HFFc6 (cell line): ENCODE measurements around the gene DDX1. TPM values are rescaled to one million over a fixed set of nuclear protein-coding genes. Genes with fewer than 3 reads are reported as not detected.
A peak's percentile ranks its signal among the peaks of the same experiment; 100 is the strongest.
"Not testable (repeated sequence)": the region's sequence is repeated elsewhere in the genome, so short reads cannot be mapped to it uniquely, and the experiment has no call there.

Experiments used
- DNase-seq: peaks from one replicate; pipeline ENCODE4 v3.0.0-alpha.2; 2018
- H3K27ac Mint-ChIP-seq: 2 replicates; pipeline ENCODE4 v1.8.0; 2020; ENCODE audit warnings: mild to moderate bottlenecking, mixed read lengths
- H3K27me3 Mint-ChIP-seq: 2 replicates; pipeline ENCODE4 v1.8.0; 2021; ENCODE audit warnings: mild to moderate bottlenecking, moderate library complexity, mixed read lengths; ENCODE audit not compliant: insufficient read depth
- H3K36me3 Mint-ChIP-seq: 2 replicates; pipeline ENCODE4 v1.8.0; 2021; ENCODE audit warnings: low read depth, mixed read lengths
- H3K4me1 Mint-ChIP-seq: 2 replicates; pipeline ENCODE4 v1.8.0; 2020; ENCODE audit warnings: low read depth, mixed read lengths
- H3K4me3 Mint-ChIP-seq: 2 replicates; pipeline ENCODE4 v1.8.0; 2020; ENCODE audit warnings: mild to moderate bottlenecking, moderate library complexity, mixed read lengths
- H3K9me3 Mint-ChIP-seq: 2 replicates; pipeline ENCODE4 v1.8.0; 2020; ENCODE audit warnings: mild to moderate bottlenecking, mixed read lengths
- long read RNA-seq: library from polyadenylated mRNA; unstranded; transcript quantifications from one replicate; pipeline ENCODE4 v2.0.0, GENCODE V29; 2019
- total RNA-seq, 6 experiments: library from RNA; stranded (reverse); fragmentation: NEBNext Ultra II Directional; extraction: Animal tissue kit (Norgen Biotek cat#: 25700); gene quantifications; 2 replicates in 1 of 6; 3 replicates in 5 of 6; pipeline ENCODE4 v1.2.3, GENCODE V29; 2021
- TF ChIP-seq, protein P1 (sequence below): fragments of 200-600 bp; sonication (generic); IDR thresholded peaks from 2 replicates; pipeline ENCODE4 v1.5.0; 2021; ENCODE audit warnings: antibody characterized with exemption, mild to moderate bottlenecking

Gene DDX1
- 100 to 1,000 TPM; 111 to 123 (median 113) TPM for total RNA-seq
- long read RNA-seq, transcript DDX1-201 (26 exons, 2,739 nt): major isoform, 107 of 152 reads
- long read RNA-seq, partial matches to known transcripts: 34 of 152 reads
- long read RNA-seq, other reads (novel, unspliced or antisense): 11 of 152 reads

GRCh38 chr2:15591692-15592463 is at the start of gene DDX1:
DDX1 (plus strand) TSS chr2:15591868; CDS start chr2:15591934, 66 bp downstream.
- peak; percentile 83 for DNase-seq

DNA sequence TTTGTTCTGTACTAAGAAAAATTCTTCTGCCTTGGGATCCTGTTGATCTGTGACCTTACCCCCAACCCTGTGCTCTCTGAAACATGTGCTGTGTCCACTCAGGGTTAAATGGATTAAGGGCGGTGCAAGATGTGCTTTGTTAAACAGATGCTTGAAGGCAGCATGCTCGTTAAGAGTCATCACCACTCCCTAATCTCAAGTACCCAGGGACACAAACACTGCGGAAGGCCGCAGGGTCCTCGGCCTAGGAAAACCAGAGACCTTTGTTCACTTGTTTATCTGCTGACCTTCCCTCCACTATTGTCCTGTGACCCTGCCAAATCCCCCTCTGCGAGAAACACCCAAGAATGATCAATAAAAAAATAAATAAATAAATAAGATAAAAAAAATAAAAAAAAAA is 49.4 kb upstream of the DDX1 start:
- H3K27me3 Mint-ChIP-seq: not testable (repeated sequence)

More at GRCh38 chr2:15591692-15592463, at the start of gene DDX1:
- Mint-ChIP-seq H3K9me3 (no peaks in the 10 kb centered on the region), H3K4me1 (peaks cover 24% of the 10 kb centered on the region), H3K36me3 (peaks cover 18% of the 10 kb centered on the region), H3K4me3 (peak within 1 kb of the TSS; percentile 96), H3K27me3 (no peaks in the 10 kb centered on the region), H3K27ac (peak within 1 kb of the TSS; percentile 98)
- TF ChIP-seq, protein P1, sequence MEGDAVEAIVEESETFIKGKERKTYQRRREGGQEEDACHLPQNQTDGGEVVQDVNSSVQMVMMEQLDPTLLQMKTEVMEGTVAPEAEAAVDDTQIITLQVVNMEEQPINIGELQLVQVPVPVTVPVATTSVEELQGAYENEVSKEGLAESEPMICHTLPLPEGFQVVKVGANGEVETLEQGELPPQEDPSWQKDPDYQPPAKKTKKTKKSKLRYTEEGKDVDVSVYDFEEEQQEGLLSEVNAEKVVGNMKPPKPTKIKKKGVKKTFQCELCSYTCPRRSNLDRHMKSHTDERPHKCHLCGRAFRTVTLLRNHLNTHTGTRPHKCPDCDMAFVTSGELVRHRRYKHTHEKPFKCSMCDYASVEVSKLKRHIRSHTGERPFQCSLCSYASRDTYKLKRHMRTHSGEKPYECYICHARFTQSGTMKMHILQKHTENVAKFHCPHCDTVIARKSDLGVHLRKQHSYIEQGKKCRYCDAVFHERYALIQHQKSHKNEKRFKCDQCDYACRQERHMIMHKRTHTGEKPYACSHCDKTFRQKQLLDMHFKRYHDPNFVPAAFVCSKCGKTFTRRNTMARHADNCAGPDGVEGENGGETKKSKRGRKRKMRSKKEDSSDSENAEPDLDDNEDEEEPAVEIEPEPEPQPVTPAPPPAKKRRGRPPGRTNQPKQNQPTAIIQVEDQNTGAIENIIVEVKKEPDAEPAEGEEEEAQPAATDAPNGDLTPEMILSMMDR: no peak

GRCh38 chr2:15543053-15543452 is 48.6 kb upstream of the DDX1 start:
- H3K27ac Mint-ChIP-seq: no peak overlapping the region
- TF ChIP-seq, protein P1: no peak

More for the DNA sequence above, 49.4 kb upstream of the DDX1 start:
- not testable (repeated sequence) for H3K4me1 Mint-ChIP-seq, H3K4me3 Mint-ChIP-seq, DNase-seq, H3K36me3 Mint-ChIP-seq, H3K27ac Mint-ChIP-seq, H3K9me3 Mint-ChIP-seq

GRCh38 chr2:15543541-15543940 is 48.1 kb upstream of the DDX1 start:
- H3K9me3 Mint-ChIP-seq: no peaks in the 10 kb centered on the region
- H3K27me3 Mint-ChIP-seq: no peaks in the 10 kb centered on the region
- H3K4me1 Mint-ChIP-seq: no peaks in the 10 kb centered on the region
- no peak for DNase-seq
- no peak overlapping the region for H3K27ac Mint-ChIP-seq
- TF ChIP-seq, protein P1: no peak
- no peak overlapping the region for H3K4me3 Mint-ChIP-seq
- peaks cover 11% of the 10 kb centered on the region for H3K36me3 Mint-ChIP-seq

More at GRCh38 chr2:15543053-15543452, 48.6 kb upstream of the DDX1 start:
- H3K36me3 Mint-ChIP-seq: peaks cover 11% of the 10 kb centered on the region
- H3K4me1 Mint-ChIP-seq: no peaks in the 10 kb centered on the region
- H3K27me3 Mint-ChIP-seq: no peaks in the 10 kb centered on the region
- no peak for DNase-seq
- no peaks in the 10 kb centered on the region for H3K9me3 Mint-ChIP-seq
- H3K4me3 Mint-ChIP-seq: no peak overlapping the region

DNA sequence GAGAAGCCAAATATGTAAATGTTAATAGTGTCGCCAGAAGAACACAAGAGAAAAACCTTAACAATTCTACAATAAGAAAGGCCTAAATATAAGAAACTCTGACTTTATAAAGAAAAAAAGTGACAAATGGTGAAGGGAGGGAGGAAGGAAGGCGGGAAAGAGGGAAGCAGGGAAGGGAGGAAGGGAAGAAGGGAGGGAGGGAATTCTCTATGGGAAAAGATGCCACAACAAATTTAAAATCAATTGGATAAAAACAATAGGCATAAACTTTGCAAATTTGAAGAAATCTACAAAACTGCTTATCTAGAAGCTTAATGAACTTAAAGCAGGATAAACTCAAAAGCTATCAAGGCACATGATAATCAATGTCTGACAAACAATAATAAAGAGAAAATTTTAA is 47.4 kb upstream of the DDX1 start:
- TF ChIP-seq, protein P1: no peak
- Mint-ChIP-seq H3K27ac (no peak overlapping the region), H3K4me3 (no peak overlapping the region), H3K9me3 (no peaks in the 10 kb centered on the region), H3K4me1 (no peaks in the 10 kb centered on the region), H3K27me3 (no peaks in the 10 kb centered on the region), H3K36me3 (peaks cover 16% of the 10 kb centered on the region)
- no peak for DNase-seq
